Measurements from ENCODE around the gene CDH11.

- TF ChIP-seq CTCF (IDR thresholded peaks at IDR 0.05) (no peak), POLR2A (IDR thresholded peaks at IDR 0.05) (no peak)
Observed at GRCh38 chr16:64957246-64957645, 164.6 kb downstream of the CDH11 start.
